Epithelial cell of proximal tubule (primary cell): ENCODE data around the gene MAP3K6. TPM values are rescaled to one million over a fixed set of nuclear protein-coding genes. Genes with fewer than 3 reads are reported as not detected.

Source experiments
- DNase-seq: peaks from one replicate; pipeline ENCODE4 v3.0.0-alpha.2; 2011; ENCODE audit warnings: low read depth
- H3K4me3 ChIP-seq: 2 replicates; pipeline ENCODE4 v1.5.1; 2011; ENCODE audit warnings: low read depth, mild to moderate bottlenecking, low read length
- CTCF ChIP-seq: conservative IDR thresholded peaks from 2 replicates; pipeline ENCODE4 v1.5.1; 2012; ENCODE audit warnings: low read depth, mild to moderate bottlenecking, low read length
- total RNA-seq: library from RNA; depleted of rRNA; stranded (reverse); fragments of >200 nt; gene quantifications from 2 replicates; pipeline ENCODE4 v1.2.3, GENCODE V29; 2015

Gene MAP3K6
- total RNA-seq, 1 donor from 2014 or later, result 15.5 TPM

DNA sequence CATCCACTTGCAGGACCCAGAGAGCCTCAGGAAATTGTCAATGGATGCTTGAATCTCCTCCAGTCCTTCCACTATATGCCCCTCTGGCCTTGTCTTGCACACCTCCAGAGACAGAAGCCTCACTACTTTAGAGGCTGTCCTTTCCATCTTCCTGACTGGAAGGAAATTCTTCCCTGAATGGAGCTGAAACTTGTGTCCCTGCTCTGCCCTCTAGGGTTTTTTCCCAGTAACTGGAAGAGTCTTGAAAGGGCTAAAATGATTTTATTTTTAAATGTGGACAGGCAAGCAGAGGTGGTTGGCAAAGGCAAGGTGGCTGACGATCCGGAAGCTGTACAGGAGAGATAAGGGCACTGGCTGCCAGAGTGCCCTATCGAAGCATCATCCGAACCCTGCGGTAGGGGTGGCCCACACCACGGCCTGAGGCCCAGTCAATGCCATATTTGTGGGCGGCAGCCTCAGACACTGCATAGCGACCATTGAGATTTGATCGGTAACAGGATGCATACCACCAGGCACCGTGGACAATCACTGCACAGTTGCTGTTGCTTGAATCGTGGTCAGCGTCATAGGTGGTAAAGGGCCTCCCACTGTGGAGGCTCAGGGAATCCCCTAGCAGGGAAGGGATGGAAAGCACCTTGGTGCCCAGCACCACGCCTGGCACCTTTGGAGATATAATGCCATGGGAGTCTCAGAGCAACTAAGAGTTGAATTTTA, 2.3 kb upstream of the MAP3K6 start:
- no peak for DNase-seq
- peak; percentile 44 for TF ChIP-seq CTCF
- H3K4me3 ChIP-seq, result no peak overlapping the region

DNA sequence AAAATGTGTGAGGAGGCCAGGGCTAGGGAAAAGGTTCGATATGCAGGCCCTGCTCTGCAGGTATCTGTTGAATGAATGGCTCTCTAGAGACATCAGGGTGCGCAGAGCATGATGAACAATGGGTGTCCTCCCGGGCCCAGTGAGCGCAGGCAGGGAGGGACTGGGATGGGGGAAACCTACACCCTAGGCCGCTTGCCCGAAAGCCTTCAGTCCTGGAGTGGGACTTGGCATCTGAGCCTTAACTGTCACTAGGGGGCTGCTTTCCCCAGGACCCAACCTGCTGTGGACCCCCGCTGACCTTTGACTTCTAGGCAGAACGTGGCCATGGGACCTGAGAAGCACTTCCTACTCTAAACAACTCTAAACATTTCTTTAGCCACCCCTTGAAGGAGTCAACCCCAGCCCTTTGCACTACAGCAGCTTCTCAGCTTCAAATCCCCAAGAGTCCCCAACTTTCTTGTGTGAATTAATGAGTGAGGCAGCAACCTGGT, 444 bp upstream of the MAP3K6 start:
- TF ChIP-seq CTCF, result no peak
- H3K4me3 ChIP-seq, result peak overlapping the region; percentile 80
- DNase-seq, result no peak

DNA sequence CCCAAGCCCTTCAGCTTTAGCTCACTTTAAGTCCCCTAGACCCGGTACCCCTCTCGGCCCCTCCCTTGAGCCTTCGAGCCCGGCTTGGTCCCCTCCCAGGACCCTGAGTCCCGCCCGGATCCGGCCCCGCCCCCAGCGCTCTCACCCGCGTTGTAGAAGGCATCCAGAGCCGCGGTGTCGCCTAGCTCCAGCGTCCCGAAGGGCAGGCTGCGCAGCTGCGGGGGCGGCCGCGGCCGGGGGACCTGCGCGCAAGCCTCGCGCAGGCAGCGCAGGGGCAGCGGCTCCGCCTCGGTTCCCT, 699 bp downstream of the MAP3K6 start:
- no peak for TF ChIP-seq CTCF
- peak overlapping the region; percentile 80 for H3K4me3 ChIP-seq
- DNase-seq, result no peak

DNA sequence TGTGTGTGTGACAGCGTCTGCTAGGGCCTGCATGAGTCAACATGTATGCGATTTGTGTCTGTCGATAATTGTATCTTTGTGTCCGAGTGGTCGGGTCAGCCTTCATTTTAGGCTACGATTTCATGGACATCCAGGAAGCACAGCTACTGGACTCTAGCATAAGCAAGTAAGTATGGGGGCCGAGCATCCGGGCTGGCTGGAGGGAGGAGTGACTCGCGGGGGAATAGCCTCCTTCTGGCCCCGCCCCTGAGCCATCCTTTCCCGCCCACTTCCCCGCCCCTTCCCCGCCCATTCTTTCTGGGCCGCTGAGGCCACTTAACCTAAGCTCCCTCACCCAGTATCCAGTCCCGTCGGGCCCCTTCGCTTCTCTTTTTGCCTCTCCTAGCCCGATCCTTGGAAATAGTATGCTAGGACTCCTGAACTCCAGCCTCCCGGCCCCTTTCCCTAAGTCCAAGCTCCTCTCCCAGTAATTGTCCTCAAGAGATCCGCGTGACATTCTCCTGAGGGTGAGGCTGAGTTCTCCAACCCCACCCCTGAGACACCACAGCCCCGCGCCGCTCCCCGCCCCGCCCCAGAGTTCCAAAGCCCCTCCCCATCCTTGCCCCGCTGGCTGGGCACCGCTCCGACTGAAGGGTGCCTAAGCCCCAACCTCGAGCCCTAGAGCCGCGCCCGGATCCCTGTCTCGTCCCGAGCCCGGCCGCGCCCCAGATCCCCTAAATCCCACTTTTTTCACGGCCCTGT, 1.2 kb downstream of the MAP3K6 start:
- DNase-seq, result no peak
- TF ChIP-seq CTCF, result no peak
- peak overlapping the region; percentile 80 for H3K4me3 ChIP-seq

GRCh38 chr1:27364696-27365371, 1.9 kb downstream of the MAP3K6 start:
- DNase-seq, result no peak
- H3K4me3 ChIP-seq, result peak overlapping the region; percentile 80
- TF ChIP-seq CTCF, result no peak

- no peak overlapping the region for H3K4me3 ChIP-seq
- no peak for TF ChIP-seq CTCF
- no peak for DNase-seq
Measured at GRCh38 chr1:27363766-27364695, 2.7 kb downstream of the MAP3K6 start.
